Upper lobe of left lung (tissue), 4 donors: ENCODE measurements around the gene ADCY2.

Experiments
- CTCF ChIP-seq, 6 experiments: fragments of 450-650 bp in 4 of 6; fragments of 200-600 bp in 2 of 6; sonication (generic) in 2 of 6; IDR thresholded peaks; one replicate each; pipeline ENCODE4 v1.5.1; 2016 to 2019; ENCODE audit warnings: antibody characterized with exemption in 6 of 6
- POLR2A ChIP-seq, 4 donors: fragments of 450-650 bp; IDR thresholded peaks; one replicate each; pipeline ENCODE4 v1.5.1; 2016 to 2017; ENCODE audit warnings: antibody characterized with exemption in 4 of 4, mild to moderate bottlenecking in 2 of 4

- TF ChIP-seq CTCF (IDR thresholded peaks at IDR 0.05) (peak in 4 of 6 experiments; percentile 25 to 66 (median 38)), POLR2A (IDR thresholded peaks at IDR 0.05) (peak in 1 of 4 donors; percentile 45)
These were observed 454.7 kb downstream of the ADCY2 start, which contains the start of gene CFAP90 for GRCh38 chr5:7850395-7851239.
